ENCODE measurements around the gene SDE2.

DNA sequence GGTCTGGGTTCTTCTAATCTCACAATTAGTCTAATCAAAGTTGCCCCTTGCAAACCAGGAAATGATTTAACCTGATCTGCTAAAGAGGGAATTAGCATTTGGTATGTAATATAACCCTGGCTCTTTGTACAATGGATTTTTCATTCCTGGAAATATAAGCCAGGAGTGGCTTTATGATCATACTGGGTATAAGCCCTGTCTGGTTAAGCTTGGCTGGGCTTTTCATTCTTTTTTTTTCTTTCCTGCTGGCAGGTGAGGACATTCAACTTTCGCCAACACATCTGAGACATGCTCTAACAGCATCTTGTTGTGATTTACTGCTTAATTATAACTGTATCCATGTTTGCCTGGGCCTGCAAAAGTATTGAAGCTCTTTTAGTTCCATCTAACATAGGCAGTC lies 20.4 kb upstream of the SDE2 start:
- TF ChIP-seq, protein P1, sequence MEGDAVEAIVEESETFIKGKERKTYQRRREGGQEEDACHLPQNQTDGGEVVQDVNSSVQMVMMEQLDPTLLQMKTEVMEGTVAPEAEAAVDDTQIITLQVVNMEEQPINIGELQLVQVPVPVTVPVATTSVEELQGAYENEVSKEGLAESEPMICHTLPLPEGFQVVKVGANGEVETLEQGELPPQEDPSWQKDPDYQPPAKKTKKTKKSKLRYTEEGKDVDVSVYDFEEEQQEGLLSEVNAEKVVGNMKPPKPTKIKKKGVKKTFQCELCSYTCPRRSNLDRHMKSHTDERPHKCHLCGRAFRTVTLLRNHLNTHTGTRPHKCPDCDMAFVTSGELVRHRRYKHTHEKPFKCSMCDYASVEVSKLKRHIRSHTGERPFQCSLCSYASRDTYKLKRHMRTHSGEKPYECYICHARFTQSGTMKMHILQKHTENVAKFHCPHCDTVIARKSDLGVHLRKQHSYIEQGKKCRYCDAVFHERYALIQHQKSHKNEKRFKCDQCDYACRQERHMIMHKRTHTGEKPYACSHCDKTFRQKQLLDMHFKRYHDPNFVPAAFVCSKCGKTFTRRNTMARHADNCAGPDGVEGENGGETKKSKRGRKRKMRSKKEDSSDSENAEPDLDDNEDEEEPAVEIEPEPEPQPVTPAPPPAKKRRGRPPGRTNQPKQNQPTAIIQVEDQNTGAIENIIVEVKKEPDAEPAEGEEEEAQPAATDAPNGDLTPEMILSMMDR (IDR thresholded peaks at IDR 0.05): no peak
- TF ChIP-seq POLR2A (IDR thresholded peaks at IDR 0.05) (no peak), EP300 (IDR thresholded peaks at IDR 0.05) (no peak), POLR2AphosphoS5 (IDR thresholded peaks at IDR 0.05) (no peak)
